Psoas muscle (tissue), 8 donors: Measurements from ENCODE around the gene MTHFR. TPM values are rescaled to one million over a fixed set of nuclear protein-coding genes. Genes with fewer than 3 reads are reported as not detected.

Source experiments
- ATAC-seq, 4 donors: fragments of 200-7000 bp; cut with Tn5 transposase; one replicate each; pipeline ENCODE4 v1.9.1; 2020; ENCODE audit warnings: moderate library complexity in 3 of 4, mild to moderate bottlenecking in 2 of 4
- DNase-seq, 2 donors: peaks; one replicate each; pipeline ENCODE4 v3.0.0-alpha.2; 2020
- H3K27ac ChIP-seq: fragments of 200-600 bp; one replicate; pipeline ENCODE4 v1.8.0; 2022
- H3K27me3 ChIP-seq, 3 donors: fragments of 200-600 bp in 1 of 3; one replicate each; pipeline versions ENCODE4 v1.6.1 to v1.8.0; 2013 to 2022; ENCODE audit warnings: low read length in 2 of 3, mild to moderate bottlenecking in 2 of 3, moderate library complexity in 1 of 3; ENCODE audit not compliant: insufficient read depth in 3 of 3
- H3K36me3 ChIP-seq, 2 donors: fragments of 200-600 bp in 1 of 2; one replicate each; pipeline versions ENCODE4 v1.6.1 to v1.8.0; 2013 to 2022; ENCODE audit warnings: low read depth in 1 of 2, mild to moderate bottlenecking in 1 of 2, moderate library complexity in 1 of 2; ENCODE audit not compliant: insufficient read depth in 1 of 2
- H3K4me1 ChIP-seq: fragments of 200-600 bp; one replicate; pipeline ENCODE4 v1.8.0; 2022
- H3K4me3 ChIP-seq: fragments of 200-600 bp; one replicate; pipeline ENCODE4 v1.8.0; 2022; ENCODE audit warnings: mild to moderate bottlenecking
- H3K9me3 ChIP-seq: fragments of 200-600 bp; one replicate; pipeline ENCODE4 v1.8.0; 2022
- WGBS, 3 donors: extraction: QIAGEN DNeasy Blood & Tissue Kit; methylation state at CpG; one replicate each; pipeline versions ENCODE4 v1.1.6 to v1.1.7; 2013; 5-methylcytosine and 5-hydroxymethylcytosine counted together
- intact Hi-C, 2 donors: fragments of 100-400 bp; cut with DNase I; formaldehyde crosslinking; loops; one replicate each; pipeline versions ENCODE4 v1.11.0 to v1.14.2; 2022
- polyA plus RNA-seq, 3 donors: library from polyadenylated mRNA; stranded (reverse); fragments of 200-250 nt; gene quantifications; one replicate each; pipeline ENCODE4 v1.2.3, GENCODE V29; 2013
- total RNA-seq, 4 donors: library from RNA; stranded (reverse); fragmentation: NEBNext Ultra II Directional in 2 of 4; extraction: Animal tissue kit (Norgen Biotek cat#: 25700) in 2 of 4; gene quantifications; one replicate each; pipeline versions ENCODE4 v1.2.1 to v1.2.4, GENCODE V29; 2021 to 2023
- TF ChIP-seq, protein P1 (sequence below): fragments of 200-600 bp; IDR thresholded peaks from one replicate; pipeline ENCODE4 v1.8.0; 2022; ENCODE audit warnings: antibody characterized with exemption
- donor health status: healthy with polysubstance abuse.
- donor health status: DM: no; HTN: no; CAD: no; lungs with moderate emphysema.
- donor health status: Bipolar disorder and iron deficiency.
- donor health status: healthy.
- donor health status: DM: yes; HTN: yes; CAD: no.
- donor health status: DM: no; HTN: no; CAD: no.
- donor health status: DM: no; HTN: no; CAD: no.
- donor health status: DM: yes; HTN: yes; CAD: no.

MTHFR gene
- total and polyA plus RNA-seq, 7 donors: 5.8 to 26.2 (median 15.3) TPM

DNA sequence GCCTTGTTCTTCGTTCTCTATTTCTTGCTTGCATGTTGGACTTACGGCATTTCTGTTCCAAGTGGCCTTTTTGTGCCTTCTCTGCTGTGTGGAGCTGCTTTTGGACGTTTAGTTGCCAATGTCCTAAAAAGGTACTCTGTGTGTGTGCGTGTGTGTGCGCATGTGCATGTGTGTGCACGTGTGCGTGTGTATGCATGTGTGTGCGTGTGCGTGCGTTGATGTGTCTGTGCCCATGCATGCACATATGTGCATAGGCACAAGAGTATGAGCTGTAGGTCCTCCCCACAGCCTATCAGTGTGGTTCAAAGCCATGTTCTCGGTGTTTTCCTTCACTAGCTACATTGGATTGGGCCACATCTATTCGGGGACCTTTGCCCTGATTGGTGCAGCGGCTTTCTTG, 28.1 kb upstream of the MTHFR start:
- ATAC-seq (no peak), DNase-seq (no peak)
- intact Hi-C loops: no loop called here
- no peaks in the 10 kb centered on the region for H3K27me3 ChIP-seq
- H3K9me3 ChIP-seq: no peaks in the 10 kb centered on the region
- no peak overlapping the region for H3K27ac ChIP-seq
- no peaks in the 10 kb centered on the region for H3K4me1 ChIP-seq
- 93 to 95% (median 95%) methylated on average over 13 of the region's 13 CpGs for WGBS, 3 donors
- H3K4me3 ChIP-seq: no peak overlapping the region
- TF ChIP-seq, protein P1, sequence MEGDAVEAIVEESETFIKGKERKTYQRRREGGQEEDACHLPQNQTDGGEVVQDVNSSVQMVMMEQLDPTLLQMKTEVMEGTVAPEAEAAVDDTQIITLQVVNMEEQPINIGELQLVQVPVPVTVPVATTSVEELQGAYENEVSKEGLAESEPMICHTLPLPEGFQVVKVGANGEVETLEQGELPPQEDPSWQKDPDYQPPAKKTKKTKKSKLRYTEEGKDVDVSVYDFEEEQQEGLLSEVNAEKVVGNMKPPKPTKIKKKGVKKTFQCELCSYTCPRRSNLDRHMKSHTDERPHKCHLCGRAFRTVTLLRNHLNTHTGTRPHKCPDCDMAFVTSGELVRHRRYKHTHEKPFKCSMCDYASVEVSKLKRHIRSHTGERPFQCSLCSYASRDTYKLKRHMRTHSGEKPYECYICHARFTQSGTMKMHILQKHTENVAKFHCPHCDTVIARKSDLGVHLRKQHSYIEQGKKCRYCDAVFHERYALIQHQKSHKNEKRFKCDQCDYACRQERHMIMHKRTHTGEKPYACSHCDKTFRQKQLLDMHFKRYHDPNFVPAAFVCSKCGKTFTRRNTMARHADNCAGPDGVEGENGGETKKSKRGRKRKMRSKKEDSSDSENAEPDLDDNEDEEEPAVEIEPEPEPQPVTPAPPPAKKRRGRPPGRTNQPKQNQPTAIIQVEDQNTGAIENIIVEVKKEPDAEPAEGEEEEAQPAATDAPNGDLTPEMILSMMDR: no peak
- H3K36me3 ChIP-seq: peaks cover 13 to 99% of the 10 kb centered on the region in 2 donors

DNA sequence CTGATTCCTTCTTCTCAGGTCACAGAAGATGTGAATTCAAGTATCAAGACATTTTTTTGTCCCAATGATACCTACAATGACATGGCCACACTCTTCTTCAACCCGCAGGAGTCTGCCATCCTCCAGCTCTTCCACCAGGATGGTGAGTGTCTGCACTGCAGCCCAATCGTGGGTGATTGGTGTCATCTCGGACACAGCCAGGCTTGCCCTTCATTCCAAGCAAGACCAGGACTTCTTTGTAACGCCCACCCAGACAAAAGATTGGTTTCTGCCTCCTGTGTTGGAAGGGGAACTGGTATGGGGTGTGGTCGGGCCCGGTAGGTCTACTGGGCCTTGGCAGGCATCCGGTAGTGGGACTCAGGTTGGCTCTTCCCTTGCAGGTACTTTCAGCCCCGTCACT, 27.7 kb upstream of the MTHFR start:
- Histone ChIP-seq H3K36me3 (peaks cover 14 to 99% of the 10 kb centered on the region in 2 donors), H3K27ac (no peak overlapping the region), H3K4me3 (no peak overlapping the region), H3K27me3 (no peaks in the 10 kb centered on the region), H3K4me1 (no peaks in the 10 kb centered on the region), H3K9me3 (no peaks in the 10 kb centered on the region)
- TF ChIP-seq, protein P1: no peak
- no peak for ATAC-seq
- intact Hi-C loops: no loop called here
- no peak for DNase-seq
- WGBS, 3 donors: 88 to 96% (median 90%) methylated on average over 8 of the region's 8 CpGs

DNA sequence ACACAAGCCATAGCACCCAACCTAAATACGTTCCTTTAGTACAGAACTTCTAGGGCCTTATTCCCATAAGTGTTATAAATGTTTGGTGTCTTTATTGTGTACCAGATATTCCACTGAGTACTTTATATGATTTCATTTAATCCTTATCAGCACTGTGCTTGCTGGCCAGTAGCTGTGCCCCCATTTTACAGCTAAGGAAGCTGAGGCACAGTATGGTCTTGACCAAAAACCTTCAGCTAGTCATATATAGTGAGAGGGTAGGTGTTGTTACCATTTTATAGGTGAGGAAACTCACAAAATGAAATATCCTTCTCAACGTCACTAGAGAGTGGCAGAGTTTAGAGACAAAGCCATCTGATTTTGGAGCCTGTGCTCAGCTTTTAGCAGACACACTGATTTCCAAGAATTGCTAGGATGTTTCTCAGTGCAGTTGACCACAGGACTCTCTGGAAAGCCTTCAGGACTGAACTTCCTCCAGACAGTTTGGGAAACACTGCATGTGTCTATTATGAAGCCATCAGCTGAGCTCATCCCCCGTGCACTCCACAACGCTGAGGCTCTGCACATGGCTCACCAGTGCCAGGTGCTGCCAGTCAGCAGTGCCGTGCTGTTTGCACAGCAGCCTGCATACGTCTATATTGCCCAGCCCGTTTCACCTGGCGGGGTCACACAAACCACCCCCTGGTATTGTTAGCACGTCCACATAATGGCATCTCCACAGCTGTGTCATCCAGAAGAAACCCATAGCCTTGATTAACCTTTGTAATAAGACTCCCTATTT, 26.4 kb upstream of the MTHFR start:
- Histone ChIP-seq H3K27ac (no peak overlapping the region), H3K36me3 (peaks cover 10 to 99% of the 10 kb centered on the region in 2 donors), H3K4me3 (no peak overlapping the region), H3K9me3 (no peaks in the 10 kb centered on the region), H3K27me3 (no peaks in the 10 kb centered on the region), H3K4me1 (no peaks in the 10 kb centered on the region)
- intact Hi-C loops: no loop called here
- TF ChIP-seq, protein P1: no peak
- WGBS, 3 donors: 59 to 78% (median 59%) methylated on average over 9 of the region's 9 CpGs
- ATAC-seq: peak in 2 of 4 donors; percentile 43 to 64
- DNase-seq: no peak

DNA sequence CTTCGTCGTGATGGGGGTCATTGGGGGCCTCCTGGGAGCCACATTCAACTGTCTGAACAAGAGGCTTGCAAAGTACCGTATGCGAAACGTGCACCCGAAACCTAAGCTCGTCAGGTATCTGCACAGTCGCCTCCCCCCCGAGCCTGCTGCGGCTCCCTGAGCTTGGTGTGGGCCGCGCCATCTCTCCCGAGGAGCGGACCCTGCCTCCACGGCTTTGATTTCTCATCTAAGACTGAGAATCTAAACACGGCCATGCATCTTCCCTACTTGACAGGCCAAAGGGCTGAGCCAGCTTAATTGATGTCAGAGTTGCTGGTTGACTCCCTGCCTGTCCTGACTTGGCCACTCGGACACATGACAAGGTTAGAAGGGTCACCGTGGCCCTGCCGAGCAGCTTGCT, 22.7 kb upstream of the MTHFR start:
- ATAC-seq: no peak
- intact Hi-C loops: no loop called here
- 88 to 89% (median 88%) methylated on average over 19 of the region's 19 CpGs for WGBS, 3 donors
- DNase-seq: no peak
- no peak overlapping the region for H3K4me3 ChIP-seq
- TF ChIP-seq, protein P1: no peak
- H3K9me3 ChIP-seq: no peaks in the 10 kb centered on the region
- H3K27ac ChIP-seq: no peak overlapping the region
- H3K27me3 ChIP-seq: no peaks in the 10 kb centered on the region
- no peaks in the 10 kb centered on the region for H3K4me1 ChIP-seq
- peaks cover 15 to 99% of the 10 kb centered on the region in 2 donors for H3K36me3 ChIP-seq

DNA sequence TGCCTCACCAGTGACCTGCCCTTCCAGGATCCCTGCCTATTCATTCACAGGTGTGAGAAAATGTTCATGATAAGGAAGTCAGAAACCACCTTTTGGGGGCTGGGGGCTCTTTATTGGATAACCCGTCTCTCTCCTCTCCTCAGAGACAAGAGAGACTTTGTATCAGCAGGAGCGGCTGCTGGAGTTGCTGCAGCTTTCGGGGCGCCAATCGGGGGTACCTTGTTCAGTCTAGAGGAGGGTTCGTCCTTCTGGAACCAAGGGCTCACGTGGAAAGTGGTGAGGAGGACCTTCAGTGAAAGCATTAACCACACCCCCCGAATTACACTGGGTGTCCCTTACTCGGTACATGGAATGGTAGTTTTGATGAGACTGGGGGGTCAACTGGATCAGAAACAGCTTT, 21.2 kb upstream of the MTHFR start:
- no peak for ATAC-seq
- peaks cover 15 to 99% of the 10 kb centered on the region in 2 donors for H3K36me3 ChIP-seq
- WGBS, 3 donors: 90 to 98% (median 94%) methylated on average over 9 of the region's 9 CpGs

More for the DNA sequence above, 21.2 kb upstream of the MTHFR start:
- DNase-seq: no peak
- no peak overlapping the region for H3K4me3 ChIP-seq
- TF ChIP-seq, protein P1: no peak
- no peaks in the 10 kb centered on the region for H3K9me3 ChIP-seq
- intact Hi-C loops: no loop called here
- H3K27me3 ChIP-seq: no peaks in the 10 kb centered on the region
- H3K27ac ChIP-seq: no peak overlapping the region
- H3K4me1 ChIP-seq: no peaks in the 10 kb centered on the region
